Endothelial cell of umbilical vein (primary cell): Measurements from ENCODE around the gene UBAC1. TPM values are rescaled to one million over a fixed set of nuclear protein-coding genes. Genes with fewer than 3 reads are reported as not detected.

ENCODE experiments used
- BruUV-seq: library from RNA; stranded (reverse); fragments of 400-500 nt; replicated peaks from 2 replicates; lab custom pipeline; 2021; lab: Mats Ljungman, UMichigan
- CTCF ChIA-PET: fragments of 300-600, 350-600 bp; sonication (Branson Sonifier 250); formaldehyde crosslinking; loops from one replicate; lab custom pipeline; 2021; ENCODE audit warnings: antibody characterized with exemption, inconsistent platforms; lab: Charles Lee
- POLR2A ChIA-PET: fragments of 300-600, 350-600 bp; sonication (Branson Sonifier 250); formaldehyde crosslinking; loops from one replicate; lab custom pipeline; 2021; ENCODE audit warnings: antibody characterized with exemption, inconsistent platforms; lab: Charles Lee
- DNase-seq: peaks from one replicate; pipeline ENCODE4 v3.0.0-alpha.2; 2011; ENCODE audit warnings: low read depth, low spot score
- FAIRE-seq: peaks from 2 replicates; lab custom pipeline; 2011; peaks lifted over from hg19 to GRCh38; lab: Jason Lieb, UNC
- H2AFZ ChIP-seq: 2 replicates; pipeline ENCODE4 v1.6.0; 2012; ENCODE audit warnings: low read depth, low read length, control low read depth, inconsistent platforms
- H3K27ac ChIP-seq: 2 replicates; pipeline ENCODE4 v1.5.1; 2011; ENCODE audit warnings: low read depth, mild to moderate bottlenecking, control low read depth, low read length, moderate library complexity; ENCODE audit not compliant: insufficient read depth
- H3K27me3 ChIP-seq, 2 experiments: 2 replicates each; pipeline versions ENCODE4 v1.6.0 to v1.6.1; 2011; ENCODE audit warnings: low read length in 2 of 2, mixed read lengths in 1 of 2; ENCODE audit not compliant: control insufficient read depth in 2 of 2, insufficient read depth in 2 of 2
- H3K36me3 ChIP-seq, 2 experiments: 2 replicates in 1 of 2; 3 replicates in 1 of 2; pipeline ENCODE4 v1.5.1; 2011; ENCODE audit warnings: low read length in 2 of 2, mild to moderate bottlenecking in 1 of 2, moderate library complexity in 1 of 2; ENCODE audit not compliant: control insufficient read depth in 2 of 2, insufficient read depth in 2 of 2; ENCODE audit errors: extremely low read depth in 1 of 2
- H3K4me1 ChIP-seq: 3 replicates; pipeline ENCODE4 v1.5.1; 2011; ENCODE audit warnings: mild to moderate bottlenecking, low read length; ENCODE audit not compliant: control insufficient read depth, insufficient read depth; ENCODE audit errors: extremely low read depth
- H3K4me2 ChIP-seq: 2 replicates; pipeline ENCODE4 v1.6.1; 2011; ENCODE audit warnings: low read length, control low read depth, mixed read lengths; ENCODE audit not compliant: insufficient read depth
- H3K4me3 ChIP-seq, 3 experiments: fragments of 200-600 bp in 1 of 3; sonication (generic), shearing (Covaris generic) in 1 of 3; replicated peaks in 1 of 3; 2 replicates each; pipeline ENCODE4 v1.5.1; 2011 to 2016; ENCODE audit warnings: control low read depth in 3 of 3, low read length in 3 of 3, mild to moderate bottlenecking in 2 of 3, inconsistent platforms in 1 of 3, low read depth in 1 of 3, moderate library complexity in 1 of 3; ENCODE audit not compliant: insufficient read depth in 1 of 3
- H3K79me2 ChIP-seq: 2 replicates; pipeline ENCODE4 v1.6.0; 2012; ENCODE audit warnings: low read length, inconsistent platforms; ENCODE audit not compliant: control insufficient read depth, insufficient read depth
- H3K9ac ChIP-seq: replicated peaks from 2 replicates; pipeline ENCODE3; 2011; ENCODE audit warnings: low read length, control low read depth; ENCODE audit not compliant: insufficient read depth; ENCODE audit errors: extremely low read depth
- H3K9me1 ChIP-seq: replicated peaks from 3 replicates; pipeline ENCODE4 v1.6.0; 2011; ENCODE audit warnings: mild to moderate bottlenecking, low read length; ENCODE audit not compliant: control insufficient read depth, insufficient read depth; ENCODE audit errors: extremely low read depth
- H3K9me3 ChIP-seq: replicated peaks from 2 replicates; pipeline ENCODE4 v1.5.1; 2012; ENCODE audit warnings: low read length, inconsistent platforms; ENCODE audit not compliant: control insufficient read depth, insufficient read depth
- H4K20me1 ChIP-seq: replicated peaks from 2 replicates; pipeline ENCODE3; 2011; ENCODE audit warnings: mild to moderate bottlenecking, low read length; ENCODE audit not compliant: control insufficient read depth, insufficient read depth; ENCODE audit errors: extremely low read depth
- CTCF ChIP-seq, 2 donors: IDR thresholded peaks; 1 replicate in 1 of 2; 2 replicates in 1 of 2; pipeline ENCODE4 v1.5.1; 2011; ENCODE audit warnings: low read length in 2 of 2, mild to moderate bottlenecking in 2 of 2, moderate library complexity in 2 of 2, control low read depth in 1 of 2, inconsistent platforms in 1 of 2, low read depth in 1 of 2; ENCODE audit not compliant: insufficient read depth in 1 of 2; ENCODE audit errors: extremely low read depth in 1 of 2
- EZH2 ChIP-seq: IDR thresholded peaks from 2 replicates; pipeline ENCODE4 v1.6.1; 2012; ENCODE audit warnings: borderline replicate concordance, low read depth, mild to moderate bottlenecking, moderate library complexity, low read length, inconsistent platforms; ENCODE audit not compliant: severe bottlenecking
- FOS ChIP-seq: IDR thresholded peaks from 2 replicates; pipeline ENCODE4 v1.6.1; 2011; ENCODE audit warnings: mild to moderate bottlenecking, low read length, moderate library complexity, borderline replicate concordance; ENCODE audit not compliant: insufficient read depth
- GATA2 ChIP-seq: IDR thresholded peaks from 2 replicates; pipeline ENCODE4 v1.7.0; 2011; ENCODE audit warnings: low read depth, mild to moderate bottlenecking, moderate library complexity, mixed read lengths, low read length; ENCODE audit not compliant: insufficient read length, insufficient read depth
- JUN ChIP-seq: IDR thresholded peaks from 2 replicates; pipeline ENCODE4 v1.6.1; 2011; ENCODE audit warnings: borderline replicate concordance, low read depth; ENCODE audit not compliant: insufficient read length, insufficient read depth
- MAX ChIP-seq: IDR thresholded peaks from 2 replicates; pipeline ENCODE4 v1.6.1; 2011; ENCODE audit not compliant: insufficient read depth, insufficient read length
- MYC ChIP-seq: IDR thresholded peaks from one replicate; pipeline ENCODE4 v1.6.1; 2011; ENCODE audit warnings: mild to moderate bottlenecking, low read depth, low read length
- POLR2A ChIP-seq: IDR thresholded peaks from 2 replicates; pipeline ENCODE4 v1.6.1; 2012; ENCODE audit warnings: low read depth, mild to moderate bottlenecking, control low read depth, low read length
- POLR2AphosphoS5 ChIP-seq: IDR thresholded peaks from 2 replicates; pipeline ENCODE4 v1.6.1; 2012; ENCODE audit warnings: low read depth, mild to moderate bottlenecking, control low read depth, low read length, moderate library complexity; ENCODE audit not compliant: insufficient read depth
- dilution Hi-C: fragments of 300-500 bp; cut with MboI; formaldehyde crosslinking; loops from one replicate; pipeline ENCODE4 v1.15.0; 2019; ENCODE audit warnings: low sequenced_read_pairs; ENCODE audit not compliant: extremely low pct_ligation_motif_present
- intact Hi-C: fragments of 100-400 bp; cut with micrococcal nuclease; formaldehyde crosslinking; loops from one replicate; pipeline ENCODE4 v1.10.0; 2022
- polyA plus RNA-seq, 4 experiments: library from polyadenylated mRNA; depleted of rRNA in 3 of 4; stranded (reverse) in 3 of 4; unstranded in 1 of 4; fragments of >200 nt; gene quantifications; 2 replicates each; pipeline versions ENCODE4 v1.2.1 to v1.2.3, GENCODE V29; 2011 to 2012; ENCODE audit warnings: missing spikeins in 1 of 4
- total RNA-seq: library from RNA; stranded (reverse); gene quantifications from 2 replicates; pipeline ENCODE4 v1.2.3, GENCODE V29; 2021

Gene UBAC1
- total and polyA plus RNA-seq, 2 donors (not counting 3 experiments of a cell fraction or from before 2014, with no cell fraction given) = 39.5 to 56.7 TPM

DNA sequence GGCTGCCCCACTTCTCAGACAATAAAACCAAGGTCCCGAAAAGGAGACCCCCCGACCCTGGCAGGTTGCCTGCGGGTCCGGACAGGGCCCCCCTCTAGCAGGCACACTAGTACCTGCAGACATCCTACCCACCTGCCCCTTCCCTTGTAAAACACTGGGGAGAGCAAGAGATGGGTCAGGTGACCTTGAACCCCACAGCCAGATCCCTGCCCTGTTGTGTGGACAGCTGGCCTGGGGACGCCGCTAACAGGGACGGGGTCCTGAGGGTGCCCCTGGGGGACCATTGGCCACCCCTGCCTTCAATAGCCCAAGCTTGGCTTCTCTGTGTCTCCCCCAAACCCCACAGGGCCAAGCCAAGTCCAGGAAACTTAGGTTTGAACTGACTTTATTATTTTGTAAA is 45.0 kb upstream of the UBAC1 start:
- Histone ChIP-seq H3K27ac (no peak overlapping the region), H3K9me3 (no peaks in the 10 kb centered on the region), H3K4me1 (peaks cover 38% of the 10 kb centered on the region), H3K36me3 (no peaks in the 10 kb centered on the region), H3K27me3 (no peaks in the 10 kb centered on the region), H3K79me2 (no peaks in the 10 kb centered on the region), H2AFZ (no peak overlapping the region), H3K9me1 (no peaks in the 10 kb centered on the region), H3K4me2 (no peak overlapping the region), H3K4me3 (no peak overlapping the region), H4K20me1 (no peaks in the 10 kb centered on the region), H3K9ac (no peak overlapping the region)
- no TSS peak for BruUV-seq
- DNase-seq = no peak
- FAIRE-seq = no peak
- dilution Hi-C loops = no loop called here
- intact Hi-C loops = loop anchor here (5.0 kb wide), 1 partner anchor 111 kb away; the partner anchor contains the start of gene TMEM250
- POLR2A ChIA-PET = no interaction called here
- CTCF ChIA-PET = no interaction called here
- no peak for TF ChIP-seq EZH2
- TF ChIP-seq GATA2 = no peak
- no peak for TF ChIP-seq FOS
- no peak for TF ChIP-seq MYC
- no peak for TF ChIP-seq POLR2A
- no peak for TF ChIP-seq MAX
- TF ChIP-seq JUN = no peak
- no peak for TF ChIP-seq POLR2AphosphoS5
- no peak for TF ChIP-seq CTCF (IDR thresholded peaks at IDR 0.05; ENCODE audit: extremely low read depth in 1 of 2, insufficient read depth in 1 of 2, low read depth in 1 of 2, low read length in 2 of 2)
